ENCODE data around the gene STOM. TPM values are rescaled to one million over a fixed set of nuclear protein-coding genes. Genes with fewer than 3 reads are reported as not detected.
A peak's percentile ranks its signal among the peaks of the same experiment; 100 is the strongest.

The STOM gene
- total RNA-seq, 3 donors from 2014 or later (not counting 1 experiment from before 2014, with no cell fraction given): 185 to 241 (median 189) TPM

DNA sequence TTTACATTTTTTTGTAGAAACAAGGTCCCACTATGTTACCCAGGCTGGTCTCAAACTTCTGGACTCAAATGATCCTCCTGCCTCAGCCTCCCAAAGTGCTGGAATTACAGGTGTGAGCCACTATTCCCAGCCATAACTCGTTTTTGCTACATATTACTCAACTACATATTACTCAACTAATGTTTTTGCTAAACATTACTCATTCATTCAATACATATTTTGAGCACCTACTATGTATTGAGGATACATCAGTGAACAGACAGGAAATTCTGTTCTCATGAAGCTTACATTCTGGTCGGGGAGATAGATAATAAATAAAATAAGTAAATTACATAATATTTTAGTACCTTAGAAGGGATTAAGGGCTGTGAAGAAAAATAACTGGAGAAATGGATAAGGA lies 34.9 kb upstream of the STOM start:
- Histone ChIP-seq H3K4me3 (ENCODE audit: low read length) (no peak overlapping the region), H3K36me3 (ENCODE audit: control insufficient read depth, insufficient read depth, low read length) (no peaks in the 10 kb centered on the region), H3K27me3 (ENCODE audit: control insufficient read depth, insufficient read depth, low read length) (no peaks in the 10 kb centered on the region), H3K4me1 (ENCODE audit: control insufficient read depth, insufficient read depth, low read length) (no peaks in the 10 kb centered on the region), H3K9me3 (ENCODE audit: control insufficient read depth, insufficient read depth, low read length) (peaks cover 2% of the 10 kb centered on the region), H3K27ac (ENCODE audit: low read length) (no peak overlapping the region)
- DNase-seq (no peak), ATAC-seq (no peak)
- 82% methylated on average over 1 of the region's 2 CpGs for WGBS (ENCODE audit: insufficient coverage)
- H3K27ac Mint-ChIP-seq: no peak overlapping the region
- peaks cover 0 to 2% of the 10 kb centered on the region in 2 donors for H3K9me3 Mint-ChIP-seq
- intact Hi-C loops (cut with micrococcal nuclease): loop anchor here (5.0 kb wide), 1 partner anchor 423 kb away; no protein-coding TSS in a partner anchor
- TF ChIP-seq, protein P1, sequence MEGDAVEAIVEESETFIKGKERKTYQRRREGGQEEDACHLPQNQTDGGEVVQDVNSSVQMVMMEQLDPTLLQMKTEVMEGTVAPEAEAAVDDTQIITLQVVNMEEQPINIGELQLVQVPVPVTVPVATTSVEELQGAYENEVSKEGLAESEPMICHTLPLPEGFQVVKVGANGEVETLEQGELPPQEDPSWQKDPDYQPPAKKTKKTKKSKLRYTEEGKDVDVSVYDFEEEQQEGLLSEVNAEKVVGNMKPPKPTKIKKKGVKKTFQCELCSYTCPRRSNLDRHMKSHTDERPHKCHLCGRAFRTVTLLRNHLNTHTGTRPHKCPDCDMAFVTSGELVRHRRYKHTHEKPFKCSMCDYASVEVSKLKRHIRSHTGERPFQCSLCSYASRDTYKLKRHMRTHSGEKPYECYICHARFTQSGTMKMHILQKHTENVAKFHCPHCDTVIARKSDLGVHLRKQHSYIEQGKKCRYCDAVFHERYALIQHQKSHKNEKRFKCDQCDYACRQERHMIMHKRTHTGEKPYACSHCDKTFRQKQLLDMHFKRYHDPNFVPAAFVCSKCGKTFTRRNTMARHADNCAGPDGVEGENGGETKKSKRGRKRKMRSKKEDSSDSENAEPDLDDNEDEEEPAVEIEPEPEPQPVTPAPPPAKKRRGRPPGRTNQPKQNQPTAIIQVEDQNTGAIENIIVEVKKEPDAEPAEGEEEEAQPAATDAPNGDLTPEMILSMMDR (IDR thresholded peaks at IDR 0.05): no peak
- H3K27me3 Mint-ChIP-seq (ENCODE audit: low read depth in 2 of 2): no peaks in the 10 kb centered on the region
- no peaks in the 10 kb centered on the region for H3K4me1 Mint-ChIP-seq
- no peak overlapping the region for H3K4me3 Mint-ChIP-seq
- no peaks in the 10 kb centered on the region for H3K36me3 Mint-ChIP-seq

GRCh38 chr9:121399883-121400607 lies 30.0 kb upstream of the STOM start:
- H3K36me3 ChIP-seq (ENCODE audit: control insufficient read depth, insufficient read depth, low read length): no peaks in the 10 kb centered on the region
- 68% methylated on average over 5 of the region's 9 CpGs for WGBS (ENCODE audit: insufficient coverage)
- H3K4me1 ChIP-seq (ENCODE audit: control insufficient read depth, insufficient read depth, low read length): no peaks in the 10 kb centered on the region
- no peak overlapping the region for H3K4me3 ChIP-seq (ENCODE audit: low read length)
- Mint-ChIP-seq H3K27ac (no peak overlapping the region), H3K4me3 (no peak overlapping the region), H3K9me3 (no peaks in the 10 kb centered on the region), H3K4me1 (no peaks in the 10 kb centered on the region), H3K27me3 (ENCODE audit: low read depth in 2 of 2) (no peaks in the 10 kb centered on the region), H3K36me3 (no peaks in the 10 kb centered on the region)
- intact Hi-C loops (cut with micrococcal nuclease): loop anchor here (1.0 to 5.0 kb wide), 4 partner anchors 24 to 418 kb away; no protein-coding TSS in a partner anchor
- no peak overlapping the region for H3K27ac ChIP-seq (ENCODE audit: low read length)
- ATAC-seq (peak; percentile 54 to 65 (median 64)), DNase-seq (peak in 1 of 2 donors; percentile 83)
- no peaks in the 10 kb centered on the region for H3K27me3 ChIP-seq (ENCODE audit: control insufficient read depth, insufficient read depth, low read length)
- TF ChIP-seq, protein P1 (IDR thresholded peaks at IDR 0.05): peak; percentile 86
- H3K9me3 ChIP-seq (ENCODE audit: control insufficient read depth, insufficient read depth, low read length): no peaks in the 10 kb centered on the region

DNA sequence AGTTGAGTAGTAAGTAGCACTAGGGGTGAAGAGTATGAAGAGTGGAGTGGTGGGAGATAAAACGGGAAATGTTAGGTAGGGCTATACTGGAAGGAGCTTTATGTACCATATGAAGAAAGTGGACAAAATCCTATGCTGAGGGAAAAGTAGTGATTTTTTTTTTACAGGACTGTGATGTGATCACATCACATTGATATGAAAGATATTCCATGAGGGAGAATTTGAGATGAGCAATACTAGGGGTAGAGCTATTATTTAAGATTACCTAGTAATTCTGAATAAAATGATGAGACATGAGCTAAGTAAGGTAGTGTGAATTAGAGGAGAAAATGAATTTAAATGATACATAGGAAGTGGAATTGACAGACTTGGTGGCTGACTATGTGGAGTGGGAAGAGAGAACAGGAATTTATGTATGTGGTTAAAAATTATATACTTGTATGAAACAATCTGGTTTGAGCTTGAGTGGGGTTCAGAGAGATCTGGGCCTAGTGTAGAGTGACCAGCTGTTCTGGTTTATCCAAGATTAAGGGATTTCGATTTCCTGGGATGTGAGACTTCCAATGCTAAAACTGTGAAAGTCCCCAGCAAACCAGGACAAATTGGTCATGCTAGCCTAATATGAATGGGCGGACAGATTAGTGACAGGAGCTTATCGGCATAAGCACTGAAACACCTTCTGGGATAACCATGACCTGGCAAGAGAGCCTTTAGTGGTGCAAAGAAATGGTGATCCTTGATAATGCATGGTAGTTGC lies 29.3 kb upstream of the STOM start:
- Mint-ChIP-seq H3K27ac (no peak overlapping the region), H3K9me3 (no peaks in the 10 kb centered on the region), H3K4me3 (no peak overlapping the region), H3K36me3 (no peaks in the 10 kb centered on the region), H3K27me3 (ENCODE audit: low read depth in 2 of 2) (no peaks in the 10 kb centered on the region), H3K4me1 (no peaks in the 10 kb centered on the region)
- Histone ChIP-seq H3K27ac (ENCODE audit: low read length) (no peak overlapping the region), H3K27me3 (ENCODE audit: control insufficient read depth, insufficient read depth, low read length) (no peaks in the 10 kb centered on the region), H3K4me1 (ENCODE audit: control insufficient read depth, insufficient read depth, low read length) (no peaks in the 10 kb centered on the region), H3K36me3 (ENCODE audit: control insufficient read depth, insufficient read depth, low read length) (no peaks in the 10 kb centered on the region), H3K9me3 (ENCODE audit: control insufficient read depth, insufficient read depth, low read length) (no peaks in the 10 kb centered on the region), H3K4me3 (ENCODE audit: low read length) (no peak overlapping the region)
- TF ChIP-seq, protein P1 (IDR thresholded peaks at IDR 0.05): no peak
- 93% methylated on average over 4 of the region's 4 CpGs for WGBS (ENCODE audit: insufficient coverage)
- no peak for ATAC-seq
- intact Hi-C loops (cut with micrococcal nuclease): no loop called here
- no peak for DNase-seq

Measured in natural killer cell (primary cell).